ENCODE data around the gene SSBP3.

GRCh38 chr1:54282101-54282847, 123.9 kb downstream of the SSBP3 start:
- TF ChIP-seq, protein P1, sequence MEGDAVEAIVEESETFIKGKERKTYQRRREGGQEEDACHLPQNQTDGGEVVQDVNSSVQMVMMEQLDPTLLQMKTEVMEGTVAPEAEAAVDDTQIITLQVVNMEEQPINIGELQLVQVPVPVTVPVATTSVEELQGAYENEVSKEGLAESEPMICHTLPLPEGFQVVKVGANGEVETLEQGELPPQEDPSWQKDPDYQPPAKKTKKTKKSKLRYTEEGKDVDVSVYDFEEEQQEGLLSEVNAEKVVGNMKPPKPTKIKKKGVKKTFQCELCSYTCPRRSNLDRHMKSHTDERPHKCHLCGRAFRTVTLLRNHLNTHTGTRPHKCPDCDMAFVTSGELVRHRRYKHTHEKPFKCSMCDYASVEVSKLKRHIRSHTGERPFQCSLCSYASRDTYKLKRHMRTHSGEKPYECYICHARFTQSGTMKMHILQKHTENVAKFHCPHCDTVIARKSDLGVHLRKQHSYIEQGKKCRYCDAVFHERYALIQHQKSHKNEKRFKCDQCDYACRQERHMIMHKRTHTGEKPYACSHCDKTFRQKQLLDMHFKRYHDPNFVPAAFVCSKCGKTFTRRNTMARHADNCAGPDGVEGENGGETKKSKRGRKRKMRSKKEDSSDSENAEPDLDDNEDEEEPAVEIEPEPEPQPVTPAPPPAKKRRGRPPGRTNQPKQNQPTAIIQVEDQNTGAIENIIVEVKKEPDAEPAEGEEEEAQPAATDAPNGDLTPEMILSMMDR (IDR thresholded peaks at IDR 0.05 in 2 of 3, conservative IDR thresholded peaks at IDR 0.05 in 1 of 3; ENCODE audit: borderline replicate concordance in 1 of 3, insufficient read depth in 1 of 3, low read depth in 2 of 3, low read length in 2 of 3) = no peak
- TF ChIP-seq EZH2phosphoT487 (IDR thresholded peaks at IDR 0.05; ENCODE audit: borderline replicate concordance) (no peak), SRF (IDR thresholded peaks at IDR 0.05; ENCODE audit: low read depth) (no peak), SP1 (IDR thresholded peaks at IDR 0.05; ENCODE audit: low read depth) (no peak), POLR2AphosphoS5 (IDR thresholded peaks at IDR 0.05; ENCODE audit: low read depth, low read length) (no peak), POLR2A (IDR thresholded peaks at IDR 0.05; ENCODE audit: borderline replicate concordance, extremely low read depth, insufficient read depth, insufficient read length) (no peak), EZH2 (IDR thresholded peaks at IDR 0.05) (no peak), CBX3 (IDR thresholded peaks at IDR 0.05; ENCODE audit: low read depth) (no peak), ZFX (IDR thresholded peaks at IDR 0.05) (no peak), TCF7L2 (IDR thresholded peaks at IDR 0.05; ENCODE audit: borderline replicate concordance, extremely low read depth, insufficient read depth, insufficient read length) (no peak), ZNF274 (IDR thresholded peaks at IDR 0.05; ENCODE audit: low read depth, low read length) (no peak), SIN3A (IDR thresholded peaks at IDR 0.05; ENCODE audit: low read depth) (no peak)
- TF ChIP-seq, protein P2, sequence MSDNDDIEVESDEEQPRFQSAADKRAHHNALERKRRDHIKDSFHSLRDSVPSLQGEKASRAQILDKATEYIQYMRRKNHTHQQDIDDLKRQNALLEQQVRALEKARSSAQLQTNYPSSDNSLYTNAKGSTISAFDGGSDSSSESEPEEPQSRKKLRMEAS (IDR thresholded peaks at IDR 0.05) = no peak
- TF ChIP-seq, protein P3, sequence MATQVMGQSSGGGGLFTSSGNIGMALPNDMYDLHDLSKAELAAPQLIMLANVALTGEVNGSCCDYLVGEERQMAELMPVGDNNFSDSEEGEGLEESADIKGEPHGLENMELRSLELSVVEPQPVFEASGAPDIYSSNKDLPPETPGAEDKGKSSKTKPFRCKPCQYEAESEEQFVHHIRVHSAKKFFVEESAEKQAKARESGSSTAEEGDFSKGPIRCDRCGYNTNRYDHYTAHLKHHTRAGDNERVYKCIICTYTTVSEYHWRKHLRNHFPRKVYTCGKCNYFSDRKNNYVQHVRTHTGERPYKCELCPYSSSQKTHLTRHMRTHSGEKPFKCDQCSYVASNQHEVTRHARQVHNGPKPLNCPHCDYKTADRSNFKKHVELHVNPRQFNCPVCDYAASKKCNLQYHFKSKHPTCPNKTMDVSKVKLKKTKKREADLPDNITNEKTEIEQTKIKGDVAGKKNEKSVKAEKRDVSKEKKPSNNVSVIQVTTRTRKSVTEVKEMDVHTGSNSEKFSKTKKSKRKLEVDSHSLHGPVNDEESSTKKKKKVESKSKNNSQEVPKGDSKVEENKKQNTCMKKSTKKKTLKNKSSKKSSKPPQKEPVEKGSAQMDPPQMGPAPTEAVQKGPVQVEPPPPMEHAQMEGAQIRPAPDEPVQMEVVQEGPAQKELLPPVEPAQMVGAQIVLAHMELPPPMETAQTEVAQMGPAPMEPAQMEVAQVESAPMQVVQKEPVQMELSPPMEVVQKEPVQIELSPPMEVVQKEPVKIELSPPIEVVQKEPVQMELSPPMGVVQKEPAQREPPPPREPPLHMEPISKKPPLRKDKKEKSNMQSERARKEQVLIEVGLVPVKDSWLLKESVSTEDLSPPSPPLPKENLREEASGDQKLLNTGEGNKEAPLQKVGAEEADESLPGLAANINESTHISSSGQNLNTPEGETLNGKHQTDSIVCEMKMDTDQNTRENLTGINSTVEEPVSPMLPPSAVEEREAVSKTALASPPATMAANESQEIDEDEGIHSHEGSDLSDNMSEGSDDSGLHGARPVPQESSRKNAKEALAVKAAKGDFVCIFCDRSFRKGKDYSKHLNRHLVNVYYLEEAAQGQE (IDR thresholded peaks at IDR 0.05; ENCODE audit: low read depth) = no peak
